Activated CD4-positive, alpha-beta T cell treated with anti-CD3 and anti-CD28 coated beads for 4 hours (primary cell): ENCODE results near the gene ZNF22.

Source experiments
- DNase-seq, 2 donors: peaks; one replicate each; pipeline ENCODE4 v3.0.0-alpha.2; 2020

ZNF22 gene

GRCh38 chr10:45000752-45001380 is at the start of gene ZNF22:
Gene ZNF22 (plus strand): TSS chr10:45000923. CDS start chr10:45003369, 2,446 bp downstream.
- peak; percentile 56 to 65 for DNase-seq

- no peak for DNase-seq
Measured at GRCh38 chr10:44951576-44952226, 49.0 kb upstream of the ZNF22 start.

GRCh38 chr10:44952779-44953231 is 47.9 kb upstream of the ZNF22 start:
- no peak for DNase-seq

- DNase-seq: no peak
Measured at GRCh38 chr10:44954042-44954441, 46.7 kb upstream of the ZNF22 start.

- DNase-seq: no peak
Measured at GRCh38 chr10:44954962-44955361, 45.8 kb upstream of the ZNF22 start.

GRCh38 chr10:44955413-44956070 is 45.2 kb upstream of the ZNF22 start:
- no peak for DNase-seq

GRCh38 chr10:44956226-44956625 is 44.5 kb upstream of the ZNF22 start:
- no peak for DNase-seq

- DNase-seq: no peak
Measured at GRCh38 chr10:44956717-44957706, 43.7 kb upstream of the ZNF22 start.

- no peak for DNase-seq
Measured at GRCh38 chr10:44958196-44958897, 42.4 kb upstream of the ZNF22 start.

GRCh38 chr10:44958898-44959246 is 41.9 kb upstream of the ZNF22 start:
- no peak for DNase-seq

GRCh38 chr10:44959247-44960087 is 41.3 kb upstream of the ZNF22 start, which contains the start of gene RASSF4:
Gene RASSF4 (plus strand): TSS chr10:44959802. CDS start chr10:44970203, 10,401 bp downstream.
- DNase-seq: peak; percentile 89

GRCh38 chr10:44960088-44960460 is 40.6 kb upstream of the ZNF22 start:
- no peak for DNase-seq

- no peak for DNase-seq
Measured at GRCh38 chr10:44960482-44961229, 40.1 kb upstream of the ZNF22 start.

- no peak for DNase-seq
Measured at GRCh38 chr10:44961230-44961571, 39.5 kb upstream of the ZNF22 start.

GRCh38 chr10:44961931-44962750 is 38.6 kb upstream of the ZNF22 start:
- DNase-seq: no peak

- DNase-seq: no peak
Measured at GRCh38 chr10:44962870-44963738, 37.6 kb upstream of the ZNF22 start.

- DNase-seq: no peak
Measured at GRCh38 chr10:44963772-44964633, 36.7 kb upstream of the ZNF22 start.

- no peak for DNase-seq
Measured at GRCh38 chr10:44965104-44965503, 35.6 kb upstream of the ZNF22 start.
